H9 (cell line): Measurements from ENCODE around the gene RNF214. TPM values are rescaled to one million over a fixed set of nuclear protein-coding genes. Genes with fewer than 3 reads are reported as not detected.

ENCODE experiments used
- DNase-seq: peaks from one replicate; pipeline ENCODE4 v3.0.0-alpha.2; 2017
- H2AFZ ChIP-seq: one replicate; pipeline ENCODE4 v1.6.1; 2013; ENCODE audit warnings: mild to moderate bottlenecking, low read length, control low read depth, moderate library complexity
- H2AK5ac ChIP-seq: 2 replicates; pipeline ENCODE4 v1.6.1; 2013; ENCODE audit warnings: low read length, control low read depth, mixed read lengths; ENCODE audit not compliant: insufficient read length
- H2BK120ac ChIP-seq: one replicate; pipeline ENCODE4 v1.6.1; 2013; ENCODE audit warnings: low read depth, mild to moderate bottlenecking, low read length, control low read depth, inconsistent platforms; ENCODE audit not compliant: poor library complexity, severe bottlenecking
- H2BK12ac ChIP-seq: 2 replicates; pipeline ENCODE4 v1.6.1; 2013; ENCODE audit warnings: low read length, control low read depth, mixed read lengths, low read depth; ENCODE audit not compliant: insufficient read length
- H2BK15ac ChIP-seq: 2 replicates; pipeline ENCODE4 v1.6.1; 2013; ENCODE audit warnings: low read depth, low read length, control low read depth
- H2BK20ac ChIP-seq: one replicate; pipeline ENCODE4 v1.6.1; 2013; ENCODE audit warnings: low read depth, mild to moderate bottlenecking, low read length, control low read depth, inconsistent platforms; ENCODE audit not compliant: poor library complexity, severe bottlenecking
- H2BK5ac ChIP-seq: 2 replicates; pipeline ENCODE4 v1.6.1; 2013; ENCODE audit warnings: low read length, control low read depth, mixed read lengths; ENCODE audit not compliant: insufficient read length
- H3K14ac ChIP-seq: 2 replicates; pipeline ENCODE4 v1.6.1; 2013; ENCODE audit warnings: low read length, control low read depth; ENCODE audit not compliant: insufficient read depth
- H3K18ac ChIP-seq: 2 replicates; pipeline ENCODE4 v1.6.1; 2013; ENCODE audit warnings: low read depth, mild to moderate bottlenecking, mixed read lengths, low read length, control low read depth; ENCODE audit not compliant: insufficient read length
- H3K23ac ChIP-seq: 2 replicates; pipeline ENCODE4 v1.6.1; 2013; ENCODE audit warnings: low read length, control low read depth, mixed read lengths, low read depth; ENCODE audit not compliant: insufficient read length
- H3K23me2 ChIP-seq: 2 replicates; pipeline ENCODE4 v1.6.1; 2013; ENCODE audit warnings: low read depth, mild to moderate bottlenecking, mixed read lengths, low read length, control low read depth; ENCODE audit not compliant: insufficient read length, poor library complexity, severe bottlenecking
- H3K27ac ChIP-seq: 2 replicates; pipeline ENCODE4 v1.5.1; 2013; ENCODE audit warnings: low read length, control low read depth, mixed read lengths, low read depth; ENCODE audit not compliant: insufficient read length
- H3K27me3 ChIP-seq: 2 replicates; pipeline ENCODE4 v1.6.1; 2013; ENCODE audit warnings: low read length, control low read depth, inconsistent platforms; ENCODE audit not compliant: insufficient read depth
- H3K4ac ChIP-seq: 2 replicates; pipeline ENCODE4 v1.6.1; 2013; ENCODE audit warnings: low read depth, mild to moderate bottlenecking, control low read depth, inconsistent platforms, low read length, moderate library complexity
- H3K4me1 ChIP-seq: 2 replicates; pipeline ENCODE4 v1.6.1; 2013; ENCODE audit warnings: low read length, control low read depth, inconsistent platforms; ENCODE audit not compliant: insufficient read depth
- H3K4me2 ChIP-seq: 2 replicates; pipeline ENCODE4 v1.6.1; 2013; ENCODE audit warnings: low read length, control low read depth, mixed read lengths; ENCODE audit not compliant: insufficient read length, insufficient read depth
- H3K56ac ChIP-seq: 2 replicates; pipeline ENCODE4 v1.6.1; 2013; ENCODE audit warnings: low read depth, mild to moderate bottlenecking, mixed read lengths, low read length, control low read depth; ENCODE audit not compliant: insufficient read length
- H3K79me1 ChIP-seq: 2 replicates; pipeline ENCODE4 v1.6.1; 2013; ENCODE audit warnings: low read depth, mild to moderate bottlenecking, moderate library complexity, low read length, control low read depth, inconsistent platforms; ENCODE audit not compliant: insufficient read depth, poor library complexity, severe bottlenecking
- H3K79me2 ChIP-seq: 2 replicates; pipeline ENCODE4 v1.6.1; 2013; ENCODE audit warnings: low read length, control low read depth, inconsistent platforms; ENCODE audit not compliant: insufficient read depth
- H3K9ac ChIP-seq: 2 replicates; pipeline ENCODE4 v1.6.1; 2013; ENCODE audit warnings: low read length, control low read depth, mixed read lengths; ENCODE audit not compliant: insufficient read length; ENCODE audit errors: extremely low read depth
- H3K9me3 ChIP-seq: one replicate; pipeline ENCODE4 v1.6.1; 2013; ENCODE audit warnings: low read depth, low read length, inconsistent platforms; ENCODE audit not compliant: control insufficient read depth
- H3T11ph ChIP-seq: one replicate; pipeline ENCODE4 v1.6.1; 2013; ENCODE audit warnings: mild to moderate bottlenecking, low read length, control low read depth, inconsistent platforms
- H4K20me1 ChIP-seq: one replicate; pipeline ENCODE4 v1.6.1; 2013; ENCODE audit not compliant: control insufficient read depth, insufficient read length, insufficient read depth
- H4K5ac ChIP-seq: 2 replicates; pipeline ENCODE4 v1.6.1; 2013; ENCODE audit warnings: low read depth, mild to moderate bottlenecking, mixed read lengths, low read length, control low read depth; ENCODE audit not compliant: insufficient read length
- H4K8ac ChIP-seq: replicated peaks from 2 replicates; pipeline ENCODE4 v1.6.1; 2013; ENCODE audit warnings: low read length, control low read depth, mixed read lengths, low read depth; ENCODE audit not compliant: insufficient read length
- H4K91ac ChIP-seq: 2 replicates; pipeline ENCODE4 v1.6.1; 2013; ENCODE audit warnings: low read depth, mild to moderate bottlenecking, moderate library complexity, mixed read lengths, low read length, control low read depth; ENCODE audit not compliant: insufficient read length
- H3K27ac Mint-ChIP-seq, 3 experiments: 2 replicates in 2 of 3; 3 replicates in 1 of 3; pipeline ENCODE4 v1.8.0; 2020 to 2021; ENCODE audit warnings: mixed read lengths in 3 of 3, mild to moderate bottlenecking in 1 of 3, moderate library complexity in 1 of 3
- H3K27me3 Mint-ChIP-seq: 2 replicates; pipeline ENCODE4 v1.8.0; 2021; ENCODE audit warnings: low read depth, mild to moderate bottlenecking, moderate library complexity, mixed read lengths
- H3K36me3 Mint-ChIP-seq, 3 experiments: 2 replicates in 2 of 3; 3 replicates in 1 of 3; pipeline ENCODE4 v1.8.0; 2020 to 2021; ENCODE audit warnings: low read depth in 3 of 3, mixed read lengths in 3 of 3; ENCODE audit not compliant: insufficient read depth in 1 of 3
- H3K4me1 Mint-ChIP-seq, 2 experiments: 2 replicates each; pipeline ENCODE4 v1.8.0; 2020; ENCODE audit warnings: mixed read lengths in 2 of 2
- H3K4me3 Mint-ChIP-seq, 2 experiments: 2 replicates in 1 of 2; 3 replicates in 1 of 2; pipeline ENCODE4 v1.8.0; 2020 to 2021; ENCODE audit warnings: mild to moderate bottlenecking in 2 of 2, mixed read lengths in 2 of 2, moderate library complexity in 1 of 2
- H3K9me3 Mint-ChIP-seq, 2 experiments: 2 replicates in 1 of 2; 3 replicates in 1 of 2; pipeline ENCODE4 v1.8.0; 2020; ENCODE audit warnings: mild to moderate bottlenecking in 2 of 2, mixed read lengths in 2 of 2, moderate library complexity in 1 of 2
- CTCF ChIP-seq: fragments of 200-600 bp; sonication (generic); conservative IDR thresholded peaks from 3 replicates; pipeline ENCODE4 v1.8.0; 2021; ENCODE audit warnings: antibody characterized with exemption, mild to moderate bottlenecking
- WGBS: extraction: QIAGEN DNeasy Blood & Tissue Kit; methylation state at CpG from one replicate; pipeline ENCODE4 v1.1.7; 2013; ENCODE audit warnings: missing lambda C conversion rate, low lambda C conversion rate, mixed read lengths; ENCODE audit not compliant: insufficient read length; ENCODE audit errors: extremely low coverage; 5-methylcytosine and 5-hydroxymethylcytosine counted together
- total RNA-seq: library from RNA; stranded (reverse); gene quantifications from 2 replicates; pipeline ENCODE4 v1.2.1, GENCODE V29; 2021

RNF214 gene
- total RNA-seq, 1 experiment from 2014 or later, result 26.0 TPM

- no peak overlapping the region for H2AFZ ChIP-seq
- no peaks in the 10 kb centered on the region for H3K4me1 ChIP-seq
- no peak overlapping the region for H3K4ac ChIP-seq
- H3K18ac ChIP-seq, result no peak overlapping the region
- no peaks in the 10 kb centered on the region for H3K9me3 Mint-ChIP-seq
- no peak overlapping the region for H3K4me3 Mint-ChIP-seq
- no peak overlapping the region for H2BK5ac ChIP-seq
- no peak overlapping the region for H2BK12ac ChIP-seq
- H3K27me3 Mint-ChIP-seq, result peaks cover 7% of the 10 kb centered on the region
- no peak overlapping the region for H4K8ac ChIP-seq
- no peak overlapping the region for H3K14ac ChIP-seq
- no peak overlapping the region for H3K9ac ChIP-seq
- H3K27me3 ChIP-seq, result no peaks in the 10 kb centered on the region
- DNase-seq, result no peak
- no CpG with 5 or more reads among the region's 7 CpGs for WGBS
- H3K23ac ChIP-seq, result no peak overlapping the region
- no peaks in the 10 kb centered on the region for H4K20me1 ChIP-seq
- H3K79me1 ChIP-seq, result no peaks in the 10 kb centered on the region
- H3K4me2 ChIP-seq, result no peak overlapping the region
- no peak overlapping the region for H4K91ac ChIP-seq
- no peak overlapping the region for H3K56ac ChIP-seq
- H2AK5ac ChIP-seq, result no peak overlapping the region
- no peak overlapping the region for H3K27ac Mint-ChIP-seq
- H3K4me1 Mint-ChIP-seq, result peaks cover 13 to 15% of the 10 kb centered on the region in 2 experiments
- H3T11ph ChIP-seq, result no peak overlapping the region
- H3K9me3 ChIP-seq, result no peaks in the 10 kb centered on the region
- H2BK20ac ChIP-seq, result no peak overlapping the region
- H2BK120ac ChIP-seq, result no peak overlapping the region
- TF ChIP-seq CTCF, result no peak
- H3K23me2 ChIP-seq, result peaks cover 10% of the 10 kb centered on the region
- no peaks in the 10 kb centered on the region for H3K79me2 ChIP-seq
- no peak overlapping the region for H3K27ac ChIP-seq
- H2BK15ac ChIP-seq, result no peak overlapping the region
- H3K36me3 Mint-ChIP-seq, result no peaks in the 10 kb centered on the region
- H4K5ac ChIP-seq, result no peak overlapping the region
Measured at GRCh38 chr11:117318738-117319137, 86.3 kb downstream of the RNF214 start.
